ENCODE results near the gene TNFSF13B. TPM values are rescaled to one million over a fixed set of nuclear protein-coding genes. Genes with fewer than 3 reads are reported as not detected.

Gene TNFSF13B
- total and polyA plus RNA-seq, 10 of the 15 experiments (the other 5 are each of a cell fraction or from before 2014, with no cell fraction given), result 11.0 to 64.2 (median 17.0) TPM

- TF ChIP-seq IRF5 (IDR thresholded peaks at IDR 0.05; ENCODE audit: borderline replicate concordance), result no peak
- no peak for TF ChIP-seq ATF2 (IDR thresholded peaks at IDR 0.05; ENCODE audit: low read length)
Observed at GRCh38 chr13:108272333-108272732, 2.8 kb downstream of the TNFSF13B start (continued).

- H3K27ac ChIP-seq (ENCODE audit: control insufficient read depth, insufficient read depth), result no peak overlapping the region
- no peak for ATAC-seq
- intact Hi-C loops (cut with micrococcal nuclease; ENCODE audit: unreplicated experiment), result no loop called here
- no peak for TF ChIP-seq ZNF592 (IDR thresholded peaks at IDR 0.05)
- TF ChIP-seq TCF7 (IDR thresholded peaks at IDR 0.05; ENCODE audit: borderline replicate concordance), result no peak
- no peak for TF ChIP-seq CUX1 (IDR thresholded peaks at IDR 0.05; ENCODE audit: insufficient replicate concordance, low read depth, low read length)
Observed at GRCh38 chr13:108273429-108274118, 4.1 kb downstream of the TNFSF13B start.

More at GRCh38 chr13:108273429-108274118, 4.1 kb downstream of the TNFSF13B start:
- no peak overlapping the region for H3K4me3 ChIP-seq
- in situ Hi-C loops (cut with MboI), result no loop called here
- H3K9me3 ChIP-seq (replicated peaks; ENCODE audit: control insufficient read depth, insufficient read depth, low read length), result no peaks in the 10 kb centered on the region
- FAIRE-seq, result no peak
- H3K4me1 ChIP-seq (ENCODE audit: control insufficient read depth, insufficient read depth, low read length), result peaks cover 7% of the 10 kb centered on the region; the same call in 1 of the 2 replicates
- ChIA-PET CTCF (interaction anchor here (1.0 to 1.5 kb wide), 5 partner anchors 9 to 50 kb away, joined by 3 to 4 read pairs (median 3); no protein-coding TSS in a partner anchor), RAD21 (ENCODE audit: unreplicated experiment) (no interaction called here), POLR2A (no interaction called here), SMC1A (ENCODE audit: uncharacterized antibody, unreplicated experiment) (interaction anchor here (1.8 kb wide), 1 partner anchor 12 kb away, joined by 4 read pairs; no protein-coding TSS in a partner anchor)
- BruUV-seq (replicated peaks), result no TSS peak
- no peaks in the 10 kb centered on the region for H4K20me1 ChIP-seq (ENCODE audit: control insufficient read depth, insufficient read depth)
- no peak overlapping the region for H3K4me2 ChIP-seq (ENCODE audit: control insufficient read depth, insufficient read depth)
- H3K79me2 ChIP-seq (ENCODE audit: control insufficient read depth, insufficient read depth, low read length), result peaks cover 1% of the 10 kb centered on the region
- H3K36me3 ChIP-seq (ENCODE audit: control insufficient read depth in 2 of 2, insufficient read depth in 2 of 2, low read length in 1 of 2), result no peaks in the 10 kb centered on the region
- H3K9ac ChIP-seq (ENCODE audit: control insufficient read depth, insufficient read depth, low read length), result no peak overlapping the region
- no peaks in the 10 kb centered on the region for H3K27me3 ChIP-seq (replicated peaks in 1 of 2; ENCODE audit: control insufficient read depth in 2 of 2, insufficient read depth in 2 of 2, low read length in 1 of 2)
- H2AFZ ChIP-seq (ENCODE audit: control insufficient read depth, low read depth, low read length), result no peak overlapping the region
- 100% methylated on average over 5 of the region's 5 CpGs for WGBS (ENCODE audit: insufficient coverage, insufficient replicate concordance, low lambda C conversion rate, missing lambda C conversion rate)
- no peak for DNase-seq (ENCODE audit: low read depth, low spot score)

All from GM12878 (cell line).